Vagina (tissue), 2 donors: ENCODE measurements around the gene ACACA. TPM values are rescaled to one million over a fixed set of nuclear protein-coding genes. Genes with fewer than 3 reads are reported as not detected.

Experiments
- DNase-seq, 2 donors: peaks; one replicate each; pipeline ENCODE4 v3.0.0-alpha.2; 2017; ENCODE audit errors: extremely low spot score in 2 of 2
- H3K27ac ChIP-seq: fragments of 200-600 bp; sonication (generic); one replicate; pipeline ENCODE4 v1.5.1; 2019
- H3K27me3 ChIP-seq: fragments of 200-600 bp; sonication (generic); one replicate; pipeline ENCODE4 v1.5.1; 2019
- H3K36me3 ChIP-seq, 2 donors: fragments of 200-600 bp; sonication (generic); one replicate each; pipeline ENCODE4 v1.5.1; 2017 to 2019
- H3K4me1 ChIP-seq: fragments of 200-600 bp; sonication (generic); one replicate; pipeline ENCODE4 v1.5.1; 2019
- H3K4me3 ChIP-seq, 2 donors: fragments of 200-600 bp; sonication (generic); 1 replicate in 1 of 2; 2 replicates in 1 of 2; pipeline ENCODE4 v1.5.1; 2016 to 2019
- H3K9me3 ChIP-seq: fragments of 200-600 bp; sonication (generic); one replicate; pipeline ENCODE4 v1.5.1; 2019
- CTCF ChIP-seq, 3 experiments: fragments of 450-650 bp in 2 of 3; fragments of 200-600 bp in 1 of 3; sonication (generic) in 1 of 3; IDR thresholded peaks; one replicate each; pipeline ENCODE4 v1.5.1; 2017 to 2019; ENCODE audit warnings: antibody characterized with exemption in 3 of 3, mild to moderate bottlenecking in 2 of 3, moderate library complexity in 2 of 3
- POLR2A ChIP-seq, 2 donors: fragments of 450-650 bp; IDR thresholded peaks; one replicate each; pipeline ENCODE4 v1.6.1; 2017; ENCODE audit warnings: antibody characterized with exemption in 2 of 2, mild to moderate bottlenecking in 2 of 2, moderate library complexity in 2 of 2
- POLR2AphosphoS5 ChIP-seq, 2 donors: sonication (generic); formaldehyde crosslinking; IDR thresholded peaks; one replicate each; pipeline ENCODE4 v1.9.0; 2017; ENCODE audit warnings: antibody characterized with exemption in 2 of 2, mild to moderate bottlenecking in 2 of 2, low read depth in 1 of 2; ENCODE audit not compliant: insufficient read depth in 1 of 2
- intact Hi-C: fragments of 100-400 bp; cut with DNase I; formaldehyde crosslinking; loops from one replicate; pipeline ENCODE4 v1.15.1; 2023
- total RNA-seq: library from RNA; depleted of rRNA; stranded (reverse); fragments of >200 nt; gene quantifications from one replicate; pipeline ENCODE4 v1.2.3, GENCODE V29; 2016

The ACACA gene
- total RNA-seq, 1 donor from 2014 or later = 44.7 TPM

DNA sequence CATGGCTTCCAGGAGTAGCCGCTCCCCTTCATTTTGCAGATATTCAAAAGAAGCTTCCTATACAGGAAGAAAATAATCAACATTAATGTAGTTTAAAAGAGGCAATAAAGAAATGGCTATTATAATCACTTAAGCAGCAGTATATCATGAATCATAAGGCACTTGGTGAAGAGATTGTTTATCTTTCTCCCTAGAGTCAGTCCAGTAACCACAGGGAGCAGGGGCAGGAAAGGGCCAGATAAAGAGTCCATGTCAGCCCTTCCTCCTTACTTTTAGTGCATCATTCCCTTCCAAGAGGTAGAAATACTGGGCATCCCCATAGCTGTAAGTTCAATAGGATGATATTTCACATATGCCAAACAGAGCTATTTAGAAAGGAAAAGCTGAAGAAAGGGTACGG, 215.4 kb downstream of the ACACA start:
- intact Hi-C loops = no loop called here

DNA sequence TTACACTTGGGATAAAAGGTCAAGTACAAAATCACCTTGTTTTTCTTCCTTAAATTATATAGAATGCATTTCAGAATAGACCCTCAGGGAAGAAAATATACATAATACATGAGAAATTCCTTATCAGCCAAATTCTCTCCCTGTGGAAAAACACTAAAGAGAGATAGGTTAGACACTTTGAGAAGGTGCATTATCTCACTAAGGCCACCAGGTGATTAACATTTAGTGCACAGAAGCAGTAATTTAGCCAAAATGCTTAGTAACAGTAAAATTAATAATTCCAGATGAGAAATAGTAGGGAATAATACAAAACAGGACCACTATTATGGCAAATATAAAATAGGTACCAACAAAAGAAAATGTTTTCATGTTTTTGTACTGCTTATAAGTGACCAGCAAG, 216.1 kb downstream of the ACACA start:
- intact Hi-C loops = no loop called here
- Histone ChIP-seq H3K36me3 (peaks cover 0 to 39% of the 10 kb centered on the region in 2 donors), H3K27ac (no peak overlapping the region), H3K4me3 (no peak overlapping the region), H3K27me3 (no peaks in the 10 kb centered on the region), H3K9me3 (no peaks in the 10 kb centered on the region), H3K4me1 (no peaks in the 10 kb centered on the region)
- TF ChIP-seq CTCF (IDR thresholded peaks at IDR 0.05) (no peak), POLR2AphosphoS5 (IDR thresholded peaks at IDR 0.05; ENCODE audit: insufficient read depth in 1 of 2, low read depth in 1 of 2) (no peak), POLR2A (IDR thresholded peaks at IDR 0.05) (no peak)
- DNase-seq = no peak

More for the DNA sequence above, 215.4 kb downstream of the ACACA start:
- peaks cover 0 to 39% of the 10 kb centered on the region in 2 donors for H3K36me3 ChIP-seq
- no peak for DNase-seq
- H3K9me3 ChIP-seq = no peaks in the 10 kb centered on the region
- H3K27me3 ChIP-seq = no peaks in the 10 kb centered on the region
- H3K4me1 ChIP-seq = no peaks in the 10 kb centered on the region
- no peak overlapping the region for H3K27ac ChIP-seq
- H3K4me3 ChIP-seq = no peak overlapping the region
- no peak for TF ChIP-seq POLR2A (IDR thresholded peaks at IDR 0.05)
- no peak for TF ChIP-seq CTCF (IDR thresholded peaks at IDR 0.05)
- no peak for TF ChIP-seq POLR2AphosphoS5 (IDR thresholded peaks at IDR 0.05; ENCODE audit: insufficient read depth in 1 of 2, low read depth in 1 of 2)

GRCh38 chr17:37188157-37188556, 218.5 kb downstream of the ACACA start:
- Histone ChIP-seq H3K9me3 (no peaks in the 10 kb centered on the region), H3K4me3 (no peak overlapping the region), H3K27me3 (no peaks in the 10 kb centered on the region), H3K27ac (no peak overlapping the region), H3K36me3 (peaks cover 0 to 35% of the 10 kb centered on the region in 2 donors), H3K4me1 (no peaks in the 10 kb centered on the region)
- DNase-seq = no peak
- intact Hi-C loops = no loop called here
- no peak for TF ChIP-seq POLR2AphosphoS5 (IDR thresholded peaks at IDR 0.05; ENCODE audit: insufficient read depth in 1 of 2, low read depth in 1 of 2)
- TF ChIP-seq POLR2A (IDR thresholded peaks at IDR 0.05) = no peak
- no peak for TF ChIP-seq CTCF (IDR thresholded peaks at IDR 0.05)

DNA sequence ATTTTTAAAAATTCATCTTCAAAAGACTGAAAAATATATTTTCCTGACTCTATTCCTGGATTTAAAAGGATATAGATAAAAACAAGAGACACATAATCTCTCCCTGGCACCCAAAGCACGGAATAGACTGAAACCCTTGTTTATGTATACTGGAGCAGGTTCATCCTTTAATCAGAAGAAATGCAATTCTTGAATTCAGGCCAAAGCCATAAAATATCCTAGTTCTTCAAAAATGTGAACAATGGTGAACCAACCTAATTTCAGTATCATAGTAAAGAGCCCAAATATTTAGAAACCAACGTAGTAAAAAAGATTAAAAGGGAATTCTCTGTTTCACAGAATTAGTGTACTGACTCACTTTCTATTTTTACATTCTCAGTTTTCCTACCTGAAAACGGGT, 219.4 kb downstream of the ACACA start:
- intact Hi-C loops = no loop called here

More for the DNA sequence above, 219.4 kb downstream of the ACACA start:
- Histone ChIP-seq H3K27ac (no peak overlapping the region), H3K4me3 (no peak overlapping the region), H3K4me1 (no peaks in the 10 kb centered on the region), H3K36me3 (peaks cover 0 to 34% of the 10 kb centered on the region in 2 donors), H3K27me3 (no peaks in the 10 kb centered on the region), H3K9me3 (no peaks in the 10 kb centered on the region)
- DNase-seq = no peak
- no peak for TF ChIP-seq POLR2A (IDR thresholded peaks at IDR 0.05)
- TF ChIP-seq POLR2AphosphoS5 (IDR thresholded peaks at IDR 0.05; ENCODE audit: insufficient read depth in 1 of 2, low read depth in 1 of 2) = no peak
- TF ChIP-seq CTCF (IDR thresholded peaks at IDR 0.05) = no peak
